Right forelimb (tissue), 1 donor: ENCODE data around the gene ARHGEF39.
A peak's percentile ranks its signal among the peaks of the same experiment; 100 is the strongest.

Experiments used
- DNase-seq: peaks from one replicate; pipeline ENCODE4 v3.0.0-alpha.2; 2018

The ARHGEF39 gene

GRCh38 chr9:35674025-35674361 is 9.0 kb upstream of the ARHGEF39 start:
- DNase-seq: no peak

- no peak for DNase-seq
Observed at GRCh38 chr9:35673132-35674024, 8.4 kb upstream of the ARHGEF39 start, which contains the start of gene CA9. TSS of gene CA9 (plus strand) at chr9:35673928. CDS start at chr9:35673960, 32 bp downstream.

GRCh38 chr9:35669331-35670145 is 4.5 kb upstream of the ARHGEF39 start:
- DNase-seq: no peak

GRCh38 chr9:35667939-35668338 is 2.9 kb upstream of the ARHGEF39 start:
- DNase-seq: no peak

- no peak for DNase-seq
Observed at GRCh38 chr9:35666549-35666948, 1.6 kb upstream of the ARHGEF39 start.

GRCh38 chr9:35666045-35666444 is 1.1 kb upstream of the ARHGEF39 start:
- DNase-seq: no peak

- DNase-seq: no peak
Observed at GRCh38 chr9:35665471-35665818, 450 bp upstream of the ARHGEF39 start.

GRCh38 chr9:35662437-35662836 is 2.6 kb downstream of the ARHGEF39 start:
- no peak for DNase-seq

GRCh38 chr9:35661756-35662350 is 3.1 kb downstream of the ARHGEF39 start:
- DNase-seq: no peak

GRCh38 chr9:35660966-35661415 is 4.0 kb downstream of the ARHGEF39 start:
- DNase-seq: no peak

GRCh38 chr9:35659340-35659739 is 5.7 kb downstream of the ARHGEF39 start:
- DNase-seq: no peak

GRCh38 chr9:35658968-35659220 is 6.1 kb downstream of the ARHGEF39 start:
- no peak for DNase-seq

- DNase-seq: peak; percentile 94
Observed at GRCh38 chr9:35658137-35658967, 6.6 kb downstream of the ARHGEF39 start, which contains the start of gene CCDC107. TSS of gene CCDC107 (plus strand) at chr9:35658292. CDS start at chr9:35658380, 88 bp downstream.

- peak; percentile 97 for DNase-seq
Observed at GRCh38 chr9:35657546-35658136, 7.4 kb downstream of the ARHGEF39 start, which contains the start of gene RMRP. TSS of gene RMRP (minus strand) at chr9:35658019.

- peak; percentile 67 for DNase-seq
Observed at GRCh38 chr9:35656831-35657545, 8.0 kb downstream of the ARHGEF39 start.

- no peak for DNase-seq
Observed at GRCh38 chr9:35656348-35656747, 8.6 kb downstream of the ARHGEF39 start.

- no peak for DNase-seq
Observed at GRCh38 chr9:35653611-35654010, 11.4 kb downstream of the ARHGEF39 start.

- DNase-seq: no peak
Observed at GRCh38 chr9:35652829-35653209, 12.2 kb downstream of the ARHGEF39 start.

GRCh38 chr9:35651956-35652828 is 12.8 kb downstream of the ARHGEF39 start:
- DNase-seq: no peak

- peak; percentile 29 for DNase-seq
Observed at GRCh38 chr9:35650341-35651158, 14.4 kb downstream of the ARHGEF39 start, which contains the start of gene SIT1. TSS of gene SIT1 (minus strand) at chr9:35650931. CDS start at chr9:35650853, 78 bp downstream.
